Neural progenitor cell (in vitro differentiated cells): Measurements from ENCODE around the gene CYP26A1.

Experiments
- EZH2 ChIP-seq: fragments of 200-600 bp; sonication (generic); IDR thresholded peaks from 2 replicates; pipeline ENCODE4 v1.6.1; 2017; ENCODE audit warnings: antibody characterized with exemption, mild to moderate bottlenecking, moderate library complexity
- EZH2phosphoT487 ChIP-seq: fragments of 200-600 bp; sonication (generic); IDR thresholded peaks from 2 replicates; pipeline ENCODE4 v1.6.1; 2017; ENCODE audit warnings: antibody characterized with exemption
- TF ChIP-seq, protein P1 (sequence below): fragments of 200-600 bp; sonication (generic); IDR thresholded peaks from 2 replicates; pipeline ENCODE4 v1.5.1; 2017; ENCODE audit warnings: antibody characterized with exemption, mild to moderate bottlenecking

GRCh38 chr10:93075369-93076221 lies 1.9 kb downstream of the CYP26A1 start:
- TF ChIP-seq, protein P1, sequence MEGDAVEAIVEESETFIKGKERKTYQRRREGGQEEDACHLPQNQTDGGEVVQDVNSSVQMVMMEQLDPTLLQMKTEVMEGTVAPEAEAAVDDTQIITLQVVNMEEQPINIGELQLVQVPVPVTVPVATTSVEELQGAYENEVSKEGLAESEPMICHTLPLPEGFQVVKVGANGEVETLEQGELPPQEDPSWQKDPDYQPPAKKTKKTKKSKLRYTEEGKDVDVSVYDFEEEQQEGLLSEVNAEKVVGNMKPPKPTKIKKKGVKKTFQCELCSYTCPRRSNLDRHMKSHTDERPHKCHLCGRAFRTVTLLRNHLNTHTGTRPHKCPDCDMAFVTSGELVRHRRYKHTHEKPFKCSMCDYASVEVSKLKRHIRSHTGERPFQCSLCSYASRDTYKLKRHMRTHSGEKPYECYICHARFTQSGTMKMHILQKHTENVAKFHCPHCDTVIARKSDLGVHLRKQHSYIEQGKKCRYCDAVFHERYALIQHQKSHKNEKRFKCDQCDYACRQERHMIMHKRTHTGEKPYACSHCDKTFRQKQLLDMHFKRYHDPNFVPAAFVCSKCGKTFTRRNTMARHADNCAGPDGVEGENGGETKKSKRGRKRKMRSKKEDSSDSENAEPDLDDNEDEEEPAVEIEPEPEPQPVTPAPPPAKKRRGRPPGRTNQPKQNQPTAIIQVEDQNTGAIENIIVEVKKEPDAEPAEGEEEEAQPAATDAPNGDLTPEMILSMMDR = no peak
- TF ChIP-seq EZH2 (no peak), EZH2phosphoT487 (no peak)
